Measurements from ENCODE around the gene FLOT1.

The FLOT1 gene

GRCh38 chr6:30742316-30743098 is at the start of gene FLOT1:
Gene FLOT1 (minus strand): TSS chr6:30742687. CDS start chr6:30742189, 498 bp downstream.
- peak; percentile 97 for DNase-seq

GRCh38 chr6:30790724-30791383 is 48.4 kb upstream of the FLOT1 start:
- no peak for DNase-seq

GRCh38 chr6:30789606-30790005 is 47.1 kb upstream of the FLOT1 start:
- DNase-seq: no peak

GRCh38 chr6:30787954-30788353 is 45.5 kb upstream of the FLOT1 start:
- peak; percentile 96 for DNase-seq

- DNase-seq: no peak
Observed at GRCh38 chr6:30782425-30783014, 40.0 kb upstream of the FLOT1 start.

GRCh38 chr6:30781743-30782424 is 39.4 kb upstream of the FLOT1 start:
- peak; percentile 97 for DNase-seq

- peak; percentile 59 for DNase-seq
Observed at GRCh38 chr6:30781395-30781742, 38.9 kb upstream of the FLOT1 start.

- no peak for DNase-seq
Observed at GRCh38 chr6:30780642-30780920, 38.1 kb upstream of the FLOT1 start.

- DNase-seq: no peak
Observed at GRCh38 chr6:30779850-30780641, 37.6 kb upstream of the FLOT1 start.

GRCh38 chr6:30778001-30778635 is 35.6 kb upstream of the FLOT1 start:
- no peak for DNase-seq

- no peak for DNase-seq
Observed at GRCh38 chr6:30777155-30777485, 34.6 kb upstream of the FLOT1 start.

GRCh38 chr6:30776390-30777154 is 34.1 kb upstream of the FLOT1 start:
- peak; percentile 65 for DNase-seq

GRCh38 chr6:30775104-30775503 is 32.6 kb upstream of the FLOT1 start:
- DNase-seq: no peak

GRCh38 chr6:30774701-30775100 is 32.2 kb upstream of the FLOT1 start:
- no peak for DNase-seq

- no peak for DNase-seq
Observed at GRCh38 chr6:30770592-30770991, 28.1 kb upstream of the FLOT1 start.

GRCh38 chr6:30769853-30770524 is 27.5 kb upstream of the FLOT1 start:
- DNase-seq: no peak

- DNase-seq: peak; percentile 76
Observed at GRCh38 chr6:30769088-30769852, 26.8 kb upstream of the FLOT1 start.

- DNase-seq: no peak
Observed at GRCh38 chr6:30768634-30769087, 26.2 kb upstream of the FLOT1 start.

GRCh38 chr6:30767944-30768301 is 25.4 kb upstream of the FLOT1 start:
- DNase-seq: no peak

GRCh38 chr6:30767158-30767943 is 24.9 kb upstream of the FLOT1 start:
- no peak for DNase-seq
